Right lobe of liver (tissue), 5 donors: ENCODE measurements around the gene DEFB112. TPM values are rescaled to one million over a fixed set of nuclear protein-coding genes. Genes with fewer than 3 reads are reported as not detected.

Source experiments
- total RNA-seq, 6 experiments: library from RNA; depleted of rRNA in 2 of 6; stranded (reverse); fragments of >200 nt in 2 of 6; fragmentation: NEBNext Ultra II Directional in 3 of 6; extraction: Animal tissue kit (Norgen Biotek cat#: 25700) in 3 of 6; gene quantifications; one replicate each; pipeline versions ENCODE4 v1.1.0 to v1.2.4, GENCODE V29; 2016 to 2023
- donor health status: DM: no; HTN: no; CAD: no.
- donor health status: DM: no; HTN: no; CAD: no.
- donor health status: DM: no; HTN: yes; CAD: no.
- donor health status: DM: no; HTN: yes; CAD: no.

The DEFB112 gene
- total RNA-seq, 6 experiments from 2014 or later = not detected

Other genes starting within 250 kb of the DEFB112 start
- not detected for gene CRISP1, start 183.4 kb downstream of the DEFB112 start, total RNA-seq
- gene DEFB114, start 85.8 kb downstream of the DEFB112 start, total RNA-seq = not detected
- gene DEFB113, start 80.3 kb downstream of the DEFB112 start, total RNA-seq = not detected
- not detected for gene DEFB110, start 27.9 kb downstream of the DEFB112 start, total RNA-seq